Effector memory CD4-positive, alpha-beta T cell (primary cell): ENCODE results near the gene ACVR1.

Source experiments
- DNase-seq, 3 donors: peaks; one replicate each; pipeline ENCODE4 v3.0.0-alpha.2; 2020
- H3K27ac ChIP-seq: 2 replicates; pipeline ENCODE4 v1.7.0; 2013; ENCODE audit warnings: mild to moderate bottlenecking, low read length, moderate library complexity; ENCODE audit not compliant: insufficient read depth, poor library complexity, severe bottlenecking
- H3K27me3 ChIP-seq: replicated peaks from 2 replicates; pipeline ENCODE4 v1.7.0; 2013; ENCODE audit warnings: mild to moderate bottlenecking, low read length; ENCODE audit not compliant: insufficient read depth, control insufficient read depth, poor library complexity, severe bottlenecking
- H3K36me3 ChIP-seq: 2 replicates; pipeline ENCODE4 v1.7.0; 2013; ENCODE audit warnings: mild to moderate bottlenecking, low read length, moderate library complexity; ENCODE audit not compliant: control insufficient read depth, insufficient read depth
- H3K4me1 ChIP-seq: 2 replicates; pipeline ENCODE4 v1.7.0; 2013; ENCODE audit warnings: low read length, mild to moderate bottlenecking; ENCODE audit not compliant: control insufficient read depth, insufficient read depth, poor library complexity, severe bottlenecking
- H3K4me3 ChIP-seq: 2 replicates; pipeline ENCODE4 v1.7.0; 2013; ENCODE audit warnings: low read length, low read depth, mild to moderate bottlenecking; ENCODE audit not compliant: insufficient read depth, poor library complexity, severe bottlenecking
- H3K9me3 ChIP-seq: 2 replicates; pipeline ENCODE4 v1.7.0; 2013; ENCODE audit warnings: mild to moderate bottlenecking, low read length, moderate library complexity; ENCODE audit not compliant: control insufficient read depth

Gene ACVR1

DNA sequence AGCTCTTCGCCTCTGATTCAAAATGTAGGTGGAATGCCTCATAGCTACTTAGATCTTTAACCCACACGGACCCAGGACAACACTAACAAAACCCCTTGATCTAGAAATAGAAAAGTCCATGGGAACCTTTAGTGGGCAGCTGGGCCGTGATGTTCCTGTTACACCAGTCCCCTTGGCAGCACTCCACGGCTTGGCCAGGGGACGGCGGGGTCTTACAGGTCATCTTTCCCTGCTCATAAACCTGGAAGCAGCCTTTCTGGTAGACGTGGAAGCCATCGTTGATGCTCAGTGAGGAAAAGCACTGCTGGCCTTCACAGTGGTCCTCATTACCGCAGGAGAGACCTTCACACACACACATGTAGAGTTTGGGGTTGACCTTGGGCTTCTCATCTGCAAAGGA is 95.9 kb downstream of the ACVR1 start:
- H3K9me3 ChIP-seq, result no peaks in the 10 kb centered on the region

DNA sequence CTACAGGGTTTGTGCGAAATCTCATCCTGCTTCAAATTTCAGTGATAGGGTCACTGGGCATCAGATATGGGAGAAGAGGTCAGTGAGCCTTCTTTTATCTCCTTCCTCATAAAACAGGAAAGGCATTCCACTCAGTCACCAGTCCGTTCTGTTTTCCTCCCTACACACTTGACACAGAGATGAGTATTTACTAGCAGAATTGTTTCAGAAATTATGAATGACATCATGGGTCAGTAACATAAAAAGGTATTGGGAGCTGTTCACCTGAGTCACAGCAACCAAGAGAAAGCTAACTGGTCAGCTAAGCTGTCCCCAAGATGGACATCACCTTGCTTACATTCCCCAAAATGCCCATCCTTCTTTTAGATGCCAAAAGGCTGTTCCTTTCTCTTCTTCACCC is 96.3 kb downstream of the ACVR1 start:
- Histone ChIP-seq H3K36me3 (peaks cover 15% of the 10 kb centered on the region), H3K9me3 (no peaks in the 10 kb centered on the region), H3K27me3 (no peaks in the 10 kb centered on the region), H3K27ac (no peak overlapping the region), H3K4me1 (peaks cover 9% of the 10 kb centered on the region), H3K4me3 (no peak overlapping the region)
- no peak for DNase-seq

More for the DNA sequence above, 95.9 kb downstream of the ACVR1 start:
- Histone ChIP-seq H3K4me1 (peaks cover 11% of the 10 kb centered on the region), H3K4me3 (no peak overlapping the region), H3K27ac (no peak overlapping the region), H3K36me3 (peaks cover 15% of the 10 kb centered on the region), H3K27me3 (no peaks in the 10 kb centered on the region)
- no peak for DNase-seq

DNA sequence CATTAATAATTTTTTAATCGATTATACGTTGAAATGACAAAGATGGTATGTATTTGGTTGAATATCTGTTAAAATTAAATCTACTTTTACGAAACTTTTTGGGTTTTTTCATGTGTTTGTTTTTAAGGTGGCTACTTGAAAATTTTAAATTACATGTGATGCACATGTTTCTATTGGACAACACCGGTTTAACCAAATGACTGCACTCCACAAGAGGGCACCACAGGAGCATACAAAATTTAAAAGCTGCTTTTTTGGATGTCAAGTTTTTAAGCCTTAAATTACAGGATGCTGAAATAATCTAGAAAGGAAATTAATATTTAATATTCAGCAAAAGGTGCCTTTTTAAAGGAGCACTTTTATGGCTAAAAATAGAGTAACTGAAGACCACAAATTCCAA is 98.7 kb downstream of the ACVR1 start:
- Histone ChIP-seq H3K36me3 (peaks cover 15% of the 10 kb centered on the region), H3K27me3 (no peaks in the 10 kb centered on the region), H3K27ac (no peak overlapping the region), H3K4me1 (no peaks in the 10 kb centered on the region), H3K9me3 (no peaks in the 10 kb centered on the region), H3K4me3 (no peak overlapping the region)
- DNase-seq, result peak in 1 of 3 donors; percentile 29

GRCh38 chr2:157771234-157771633 is 104.9 kb downstream of the ACVR1 start:
- Histone ChIP-seq H3K27me3 (no peaks in the 10 kb centered on the region), H3K9me3 (no peaks in the 10 kb centered on the region), H3K27ac (no peak overlapping the region), H3K36me3 (peaks cover 26% of the 10 kb centered on the region), H3K4me1 (no peaks in the 10 kb centered on the region), H3K4me3 (no peak overlapping the region)
- no peak for DNase-seq

- Histone ChIP-seq H3K4me1 (no peaks in the 10 kb centered on the region), H3K36me3 (peaks cover 38% of the 10 kb centered on the region), H3K27me3 (no peaks in the 10 kb centered on the region), H3K4me3 (no peak overlapping the region), H3K9me3 (no peaks in the 10 kb centered on the region), H3K27ac (no peak overlapping the region)
- no peak for DNase-seq
Observed at GRCh38 chr2:157769856-157770255, 106.3 kb downstream of the ACVR1 start.

DNA sequence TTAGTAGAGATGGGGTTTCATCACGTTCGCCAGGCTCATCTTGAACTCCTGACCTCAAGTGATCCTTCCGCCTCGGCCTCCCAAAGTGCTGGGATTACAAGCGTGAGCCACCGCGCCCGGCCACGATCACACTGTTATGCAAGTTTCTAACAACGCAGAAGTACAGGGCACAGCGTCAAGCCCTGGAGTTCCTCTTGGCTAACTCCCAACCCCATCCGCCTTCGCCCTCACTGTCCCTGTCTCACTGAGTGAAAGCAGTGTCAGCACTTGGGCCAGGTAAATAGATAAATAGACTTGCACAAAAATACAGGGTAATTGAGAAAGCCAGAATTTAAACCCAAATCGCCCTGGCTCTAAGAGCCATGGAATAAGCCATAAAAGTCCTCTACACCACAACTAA is 111.7 kb downstream of the ACVR1 start:
- Histone ChIP-seq H3K36me3 (peaks cover 34% of the 10 kb centered on the region), H3K4me1 (no peaks in the 10 kb centered on the region), H3K9me3 (no peaks in the 10 kb centered on the region), H3K27ac (no peak overlapping the region), H3K4me3 (no peak overlapping the region), H3K27me3 (no peaks in the 10 kb centered on the region)
- DNase-seq, result no peak

DNA sequence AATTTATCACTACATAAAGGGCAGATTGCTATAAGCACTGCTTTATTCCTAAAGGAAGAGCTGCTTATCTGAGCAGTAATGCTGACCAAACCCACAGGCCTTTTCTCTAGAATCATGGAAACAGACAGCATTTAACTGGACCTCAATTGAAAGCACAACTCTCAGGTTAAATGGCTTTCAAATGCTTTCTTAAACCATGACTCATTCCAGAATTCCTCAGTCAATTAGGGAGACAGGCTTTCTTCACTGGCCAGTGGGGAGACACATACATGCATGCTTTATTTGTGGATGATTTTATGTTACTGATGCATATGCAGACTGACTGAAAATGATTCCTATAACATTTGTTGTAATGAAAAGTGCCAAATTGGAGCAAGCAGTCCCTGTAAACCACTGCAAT is 114.6 kb downstream of the ACVR1 start:
- Histone ChIP-seq H3K36me3 (peaks cover 31% of the 10 kb centered on the region), H3K27ac (no peak overlapping the region), H3K27me3 (no peaks in the 10 kb centered on the region), H3K4me3 (no peak overlapping the region), H3K9me3 (no peaks in the 10 kb centered on the region), H3K4me1 (no peaks in the 10 kb centered on the region)
- DNase-seq, result no peak

DNA sequence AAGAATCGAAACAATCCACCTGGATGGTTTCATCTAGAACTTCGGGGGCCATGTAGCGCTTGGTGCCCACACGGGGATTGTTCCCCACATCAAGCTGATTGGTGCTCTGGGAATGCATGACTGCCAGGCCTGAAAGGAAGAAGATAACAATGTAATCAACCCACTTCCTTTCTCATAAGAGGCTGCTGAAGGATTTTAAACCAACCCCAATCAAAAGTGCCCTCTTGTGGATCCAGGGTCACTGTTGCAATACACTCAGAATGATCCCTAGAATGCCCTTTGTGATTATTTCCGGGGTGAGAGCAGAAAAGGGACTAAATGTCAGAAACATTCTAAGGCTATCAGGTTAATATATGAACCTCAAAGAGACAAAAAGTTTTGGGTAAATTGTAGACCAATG is 115.2 kb downstream of the ACVR1 start:
- DNase-seq, result no peak
- no peaks in the 10 kb centered on the region for H3K27me3 ChIP-seq
- H3K4me3 ChIP-seq, result no peak overlapping the region
- no peak overlapping the region for H3K27ac ChIP-seq
- no peaks in the 10 kb centered on the region for H3K9me3 ChIP-seq
- peaks cover 30% of the 10 kb centered on the region for H3K36me3 ChIP-seq
- H3K4me1 ChIP-seq, result no peaks in the 10 kb centered on the region

GRCh38 chr2:157759855-157760254 is 116.3 kb downstream of the ACVR1 start:
- DNase-seq, result no peak
- Histone ChIP-seq H3K27ac (no peak overlapping the region), H3K36me3 (peaks cover 19% of the 10 kb centered on the region), H3K27me3 (no peaks in the 10 kb centered on the region), H3K4me1 (no peaks in the 10 kb centered on the region), H3K9me3 (no peaks in the 10 kb centered on the region), H3K4me3 (no peak overlapping the region)

DNA sequence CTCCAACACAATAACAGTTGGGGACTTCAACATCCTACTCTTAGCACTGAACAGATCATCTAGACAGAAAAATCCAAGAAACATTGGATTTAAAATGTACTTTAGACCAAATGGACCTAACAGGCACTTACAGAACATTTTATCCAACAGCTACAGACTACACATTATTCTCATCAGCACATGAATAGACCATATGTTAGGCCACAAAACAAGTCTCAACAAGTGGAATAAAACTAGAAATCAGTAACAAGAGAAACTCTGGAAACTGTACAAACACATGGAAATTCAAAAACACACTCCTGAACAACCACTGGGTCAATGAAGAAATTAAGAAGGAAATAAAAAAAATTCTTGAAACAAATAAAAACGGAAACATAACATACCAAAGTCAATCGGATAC is 117.5 kb downstream of the ACVR1 start:
- Histone ChIP-seq H3K4me1 (no peaks in the 10 kb centered on the region), H3K27ac (no peak overlapping the region), H3K36me3 (peaks cover 18% of the 10 kb centered on the region), H3K4me3 (no peak overlapping the region), H3K9me3 (no peaks in the 10 kb centered on the region), H3K27me3 (no peaks in the 10 kb centered on the region)
- DNase-seq, result no peak

DNA sequence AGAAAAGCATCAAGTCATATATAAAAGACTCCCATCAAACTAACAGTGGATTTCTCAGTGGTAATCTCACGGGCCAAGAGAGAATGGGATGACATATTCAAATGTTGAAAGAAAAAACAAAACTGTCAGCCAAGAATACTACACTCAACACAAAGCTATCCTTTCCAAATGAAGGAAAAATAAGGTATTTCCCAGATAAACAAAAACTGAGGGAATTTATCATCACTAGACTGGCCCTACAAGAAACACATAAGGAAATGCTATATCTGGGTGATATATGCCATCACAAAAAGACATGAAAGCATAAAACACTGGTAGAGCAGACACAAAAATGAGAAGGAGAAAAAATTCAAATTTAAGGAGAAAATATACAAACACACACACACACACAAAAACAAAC is 118.6 kb downstream of the ACVR1 start:
- no peak for DNase-seq
- H3K9me3 ChIP-seq, result no peaks in the 10 kb centered on the region
- no peaks in the 10 kb centered on the region for H3K27me3 ChIP-seq
- H3K4me1 ChIP-seq, result no peaks in the 10 kb centered on the region
- H3K4me3 ChIP-seq, result no peak overlapping the region
- H3K27ac ChIP-seq, result no peak overlapping the region
- H3K36me3 ChIP-seq, result peaks cover 18% of the 10 kb centered on the region
